22Rv1 (cell line): ENCODE data around the gene MEIOSIN.

Source experiments
- H3K27ac ChIP-seq: fragments of 450-650 bp; 2 replicates; pipeline ENCODE4 v1.5.1; 2017
- ZFX ChIP-seq: fragments of 450-650 bp; IDR thresholded peaks from 2 replicates; pipeline ENCODE4 v1.6.1; 2017; ENCODE audit warnings: antibody characterized with exemption, borderline replicate concordance
- TF ChIP-seq, protein P1 (sequence below): fragments of 450-650 bp; IDR thresholded peaks from 2 replicates; pipeline ENCODE4 v1.5.1; 2017; ENCODE audit warnings: mild to moderate bottlenecking

MEIOSIN gene

DNA sequence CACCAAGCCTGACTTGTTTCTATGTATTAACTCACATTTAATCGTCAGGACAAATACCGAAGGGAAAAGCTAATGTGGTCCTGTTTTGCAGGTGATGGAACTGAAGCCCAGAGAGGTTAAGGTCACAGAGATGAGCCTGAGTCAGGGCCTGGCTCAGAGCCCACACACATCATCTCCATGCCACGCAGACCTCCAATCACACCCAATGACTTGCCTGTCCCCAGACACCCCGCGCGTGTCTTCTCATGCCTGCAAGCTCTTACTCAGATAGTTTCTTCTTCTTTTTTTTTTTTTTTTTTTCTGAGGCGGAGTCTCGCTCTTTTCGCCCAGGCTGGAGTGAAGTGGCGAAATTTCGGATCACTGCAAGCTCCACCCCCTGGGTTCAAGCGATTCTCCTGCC, 19.4 kb downstream of the MEIOSIN start:
- TF ChIP-seq, protein P1, sequence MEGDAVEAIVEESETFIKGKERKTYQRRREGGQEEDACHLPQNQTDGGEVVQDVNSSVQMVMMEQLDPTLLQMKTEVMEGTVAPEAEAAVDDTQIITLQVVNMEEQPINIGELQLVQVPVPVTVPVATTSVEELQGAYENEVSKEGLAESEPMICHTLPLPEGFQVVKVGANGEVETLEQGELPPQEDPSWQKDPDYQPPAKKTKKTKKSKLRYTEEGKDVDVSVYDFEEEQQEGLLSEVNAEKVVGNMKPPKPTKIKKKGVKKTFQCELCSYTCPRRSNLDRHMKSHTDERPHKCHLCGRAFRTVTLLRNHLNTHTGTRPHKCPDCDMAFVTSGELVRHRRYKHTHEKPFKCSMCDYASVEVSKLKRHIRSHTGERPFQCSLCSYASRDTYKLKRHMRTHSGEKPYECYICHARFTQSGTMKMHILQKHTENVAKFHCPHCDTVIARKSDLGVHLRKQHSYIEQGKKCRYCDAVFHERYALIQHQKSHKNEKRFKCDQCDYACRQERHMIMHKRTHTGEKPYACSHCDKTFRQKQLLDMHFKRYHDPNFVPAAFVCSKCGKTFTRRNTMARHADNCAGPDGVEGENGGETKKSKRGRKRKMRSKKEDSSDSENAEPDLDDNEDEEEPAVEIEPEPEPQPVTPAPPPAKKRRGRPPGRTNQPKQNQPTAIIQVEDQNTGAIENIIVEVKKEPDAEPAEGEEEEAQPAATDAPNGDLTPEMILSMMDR: no peak
- TF ChIP-seq ZFX: no peak
- H3K27ac ChIP-seq: no peak overlapping the region

DNA sequence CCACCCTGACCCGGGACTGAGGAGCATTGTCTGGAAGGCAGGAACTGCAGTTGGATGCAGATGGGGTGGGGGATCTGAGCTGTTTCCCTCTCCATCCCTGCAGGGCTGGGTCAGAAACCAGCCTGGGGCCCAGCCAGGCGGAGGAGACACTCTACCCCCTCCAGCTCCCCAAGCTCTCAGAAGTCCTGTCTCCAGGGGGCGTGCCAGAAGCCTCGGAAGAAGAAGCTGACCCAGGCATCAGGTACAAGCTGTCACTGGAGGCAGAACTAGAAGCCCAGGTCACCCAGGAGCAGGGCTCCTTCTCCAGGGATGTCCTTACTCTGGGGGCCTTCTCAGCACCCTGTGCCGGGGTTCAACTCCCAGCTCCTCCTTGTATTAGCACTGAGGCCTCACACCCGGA, 20.3 kb downstream of the MEIOSIN start:
- no peak for TF ChIP-seq ZFX
- TF ChIP-seq, protein P1: no peak
- H3K27ac ChIP-seq: no peak overlapping the region

DNA sequence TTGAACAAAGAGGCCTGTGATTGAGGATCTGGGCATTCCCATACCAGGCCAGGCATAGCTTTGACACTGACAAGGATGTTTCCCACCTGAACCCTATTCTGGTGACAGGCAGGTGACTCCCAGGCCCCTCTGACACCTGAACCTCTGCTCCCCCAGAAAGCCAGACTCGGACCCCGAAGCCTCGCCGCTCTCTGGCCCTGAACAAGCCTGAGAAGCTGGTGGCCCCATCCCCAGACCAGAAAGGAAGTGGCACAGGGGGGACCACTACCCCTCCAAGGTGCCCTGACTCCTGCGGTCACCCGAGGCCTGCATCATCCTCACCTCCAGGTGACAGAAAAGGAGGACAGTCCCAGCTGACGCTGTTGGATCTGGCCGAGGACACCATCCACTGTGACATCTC, 21.1 kb downstream of the MEIOSIN start:
- TF ChIP-seq, protein P1: no peak
- TF ChIP-seq ZFX: no peak
- no peak overlapping the region for H3K27ac ChIP-seq

DNA sequence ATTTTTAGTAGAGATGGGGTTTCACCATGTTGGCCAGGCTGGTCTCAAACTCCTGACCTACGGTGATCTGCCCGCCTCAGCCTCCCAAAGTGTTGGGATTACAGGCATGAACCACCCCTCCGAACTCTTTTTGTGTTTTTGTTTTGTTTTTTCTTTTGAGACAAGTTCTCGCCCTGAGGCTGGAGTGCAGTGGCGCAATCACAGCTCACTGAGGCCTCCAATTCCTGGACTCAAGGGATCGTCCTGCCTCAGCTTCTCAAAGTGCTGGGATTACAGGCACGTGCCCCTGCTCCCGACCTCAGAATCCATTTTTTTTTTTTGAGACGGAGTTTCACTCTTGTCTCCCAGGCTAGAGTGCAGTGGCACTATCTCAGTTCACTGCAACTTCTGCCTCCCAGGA, 24.5 kb downstream of the MEIOSIN start:
- H3K27ac ChIP-seq: no peak overlapping the region
- TF ChIP-seq, protein P1: no peak
- TF ChIP-seq ZFX: no peak

DNA sequence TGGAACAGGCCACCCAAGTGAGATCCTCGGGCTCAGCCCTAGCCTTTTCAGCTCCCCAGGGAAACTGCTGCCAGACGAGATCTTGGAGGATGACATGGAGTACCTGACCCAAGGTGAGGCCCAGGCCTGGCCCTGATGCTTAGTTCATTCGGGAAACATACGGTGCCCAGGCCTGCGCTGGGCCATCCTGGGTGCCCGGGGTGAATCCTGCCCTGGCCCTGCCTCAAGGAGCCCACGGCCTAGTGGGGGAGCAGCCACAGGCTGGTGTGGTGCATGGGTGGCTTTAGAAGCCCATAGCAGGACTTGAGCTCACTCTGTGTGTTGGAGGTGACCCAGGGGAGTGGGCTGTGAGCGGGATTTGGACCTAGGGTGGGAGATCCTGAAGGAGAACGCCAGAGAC, 25.7 kb downstream of the MEIOSIN start:
- no peak overlapping the region for H3K27ac ChIP-seq
- no peak for TF ChIP-seq ZFX
- TF ChIP-seq, protein P1: no peak

DNA sequence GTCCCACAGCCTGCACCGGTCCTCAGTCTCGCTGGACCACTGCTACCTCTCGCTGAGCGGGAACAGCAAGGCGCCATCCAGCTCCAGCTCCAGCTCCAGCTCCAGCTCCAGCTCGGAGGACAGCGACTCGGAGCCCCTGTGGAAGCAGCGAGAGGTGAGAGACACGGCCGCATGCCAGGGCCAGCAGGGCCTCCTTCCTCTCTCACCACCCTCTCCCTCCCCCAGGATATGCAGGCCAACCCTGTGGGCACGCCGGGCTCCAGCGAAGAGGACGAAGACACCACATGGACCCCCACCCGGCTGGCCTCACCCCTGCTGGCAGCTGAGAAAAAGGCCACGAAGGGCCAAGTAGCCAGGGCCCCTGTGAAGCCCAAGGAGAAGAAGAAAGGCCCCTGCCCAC, 28.5 kb downstream of the MEIOSIN start:
- no peak overlapping the region for H3K27ac ChIP-seq
- TF ChIP-seq, protein P1: no peak
- TF ChIP-seq ZFX: no peak

DNA sequence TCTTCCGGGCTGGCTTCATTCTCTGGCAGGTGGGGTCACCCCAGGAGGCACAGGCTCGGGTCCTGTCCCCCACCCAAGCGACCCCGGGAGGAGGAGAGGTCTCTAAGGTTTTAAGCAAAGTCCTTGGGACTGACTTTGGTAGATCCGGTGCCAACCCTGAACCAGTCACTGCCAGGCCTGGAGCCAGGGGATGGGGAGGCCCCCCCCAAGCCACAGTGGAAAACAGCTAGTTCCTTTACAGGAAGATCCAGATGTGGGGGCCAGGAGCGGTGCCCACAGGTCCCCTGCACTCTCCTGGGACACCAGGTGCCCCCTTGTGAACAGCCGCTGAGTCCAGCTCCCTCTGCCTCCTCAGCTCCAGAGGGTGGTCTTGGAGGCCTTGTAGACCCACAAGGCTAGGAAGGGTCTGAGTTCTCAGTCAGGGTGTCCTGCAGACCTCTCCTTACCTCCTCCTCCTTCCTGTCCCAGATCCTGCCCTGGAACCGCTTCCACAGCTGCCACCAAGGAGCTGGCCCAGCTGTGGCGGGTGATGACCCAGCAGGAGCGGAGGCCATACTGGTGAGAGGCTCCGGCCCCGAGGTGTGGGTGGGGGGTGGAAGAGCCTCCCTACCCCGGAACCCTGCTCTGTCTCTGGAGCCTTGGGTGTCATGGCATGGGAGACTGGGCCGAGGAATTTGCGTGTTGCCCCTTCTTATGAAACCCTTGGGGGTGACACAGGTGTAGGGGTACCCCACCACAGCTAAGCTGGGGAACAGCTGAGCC, 29.8 kb downstream of the MEIOSIN start:
- TF ChIP-seq, protein P1: no peak
- no peak for TF ChIP-seq ZFX

More for the DNA sequence above, 29.8 kb downstream of the MEIOSIN start:
- H3K27ac ChIP-seq: no peak overlapping the region
